ENCODE results near the gene KIF21B. TPM values are rescaled to one million over a fixed set of nuclear protein-coding genes. Genes with fewer than 3 reads are reported as not detected.

Gene KIF21B

DNA sequence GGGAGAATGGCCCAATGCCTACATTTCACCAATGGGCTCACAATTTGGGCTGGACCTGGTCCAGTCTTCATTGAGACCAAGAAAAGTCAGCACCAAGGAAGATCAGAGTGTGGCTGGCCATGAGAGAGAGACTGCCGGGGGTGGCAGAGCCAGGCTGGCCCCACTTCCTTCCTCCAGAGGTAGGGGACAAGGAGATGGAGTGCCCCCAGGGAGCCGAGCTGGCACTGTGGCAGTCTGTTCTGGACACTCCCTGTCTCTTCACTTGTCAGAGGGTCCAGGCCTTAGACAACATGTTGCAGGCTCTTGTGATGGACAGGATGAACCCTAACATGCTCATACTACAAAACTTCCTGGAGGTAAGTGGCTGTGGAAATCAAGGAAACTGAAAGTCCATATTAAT is 101.1 kb downstream of the KIF21B start:
- peaks cover 0 to 41% of the 10 kb centered on the region in 2 experiments for H3K27me3 ChIP-seq (ENCODE audit: control insufficient read depth in 1 of 2, insufficient read depth in 1 of 2, low read length in 2 of 2)
- WGBS: 83% methylated on average over 2 of the region's 2 CpGs
- DNase-seq: no peak
- no peak overlapping the region for H3K4me2 ChIP-seq (ENCODE audit: low read length, poor library complexity, severe bottlenecking)
- no peak overlapping the region for H3K23ac ChIP-seq (ENCODE audit: low read length in 2 of 2)
- H3K4me3 ChIP-seq (ENCODE audit: insufficient read depth in 1 of 2, low read depth in 1 of 2, low read length in 2 of 2): no peak overlapping the region
- H2AFZ ChIP-seq (ENCODE audit: low read depth, low read length): no peak overlapping the region
- H4K91ac ChIP-seq (ENCODE audit: low read length): no peak overlapping the region
- no peak overlapping the region for H3K18ac ChIP-seq (ENCODE audit: low read depth in 1 of 2, low read length in 2 of 2)
- H3K36me3 ChIP-seq (ENCODE audit: control insufficient read depth in 1 of 2, insufficient read depth in 2 of 2, low read depth in 1 of 2, low read length in 2 of 2): no peaks in the 10 kb centered on the region
- H2BK120ac ChIP-seq (ENCODE audit: low read depth, low read length): no peak overlapping the region
- H2BK5ac ChIP-seq (ENCODE audit: low read depth, low read length, poor library complexity, severe bottlenecking): no peak overlapping the region
- H3K79me1 ChIP-seq (replicated peaks; ENCODE audit: low read length, poor library complexity, severe bottlenecking): no peaks in the 10 kb centered on the region
- no peak overlapping the region for H2BK15ac ChIP-seq (ENCODE audit: low read depth, poor library complexity, severe bottlenecking)
- no peak overlapping the region for H3K9ac ChIP-seq (ENCODE audit: low read length)
- no peak overlapping the region for H3K14ac ChIP-seq (ENCODE audit: low read length in 2 of 2)
- no peak overlapping the region for H4K8ac ChIP-seq (ENCODE audit: low read length)
- no peak overlapping the region for H3K27ac ChIP-seq (ENCODE audit: low read length, poor library complexity, severe bottlenecking)
- no peaks in the 10 kb centered on the region for H3K4me1 ChIP-seq (ENCODE audit: control insufficient read depth, insufficient read depth, low read depth, low read length)
- H3K9me3 ChIP-seq (ENCODE audit: control insufficient read depth, low read length): no peaks in the 10 kb centered on the region
- H2BK12ac ChIP-seq (ENCODE audit: low read length in 2 of 2): no peak overlapping the region
- no peak overlapping the region for H2AK5ac ChIP-seq (ENCODE audit: low read length, severe bottlenecking)
- H3K4ac ChIP-seq (ENCODE audit: low read depth in 1 of 2, low read length in 2 of 2): no peak overlapping the region

DNA sequence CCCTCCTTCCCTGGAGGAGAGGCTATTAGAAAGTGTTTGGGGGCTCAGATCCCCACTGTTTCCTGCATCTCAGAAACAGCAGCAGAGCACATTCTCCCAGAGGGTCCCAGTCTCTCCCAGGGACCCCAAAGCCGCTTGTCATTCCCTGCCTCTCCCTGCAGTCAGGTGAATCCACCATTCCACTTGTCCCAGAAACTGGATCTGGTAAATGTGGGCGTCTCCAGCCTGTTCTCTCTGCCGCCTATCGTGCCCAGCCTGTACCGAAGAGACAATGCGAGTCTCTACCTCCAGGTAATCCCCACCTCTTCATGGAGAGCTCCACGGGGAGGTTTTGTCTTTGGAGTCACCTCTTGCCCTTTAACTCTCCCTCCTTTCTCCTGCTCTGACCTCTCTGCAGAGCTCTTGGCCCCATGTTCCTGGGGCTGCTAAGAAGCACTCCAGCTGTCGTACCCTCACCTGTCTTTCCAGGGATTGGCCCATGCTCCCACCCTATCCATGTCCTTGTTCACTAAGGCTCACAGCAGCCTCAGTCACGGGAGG is 101.9 kb downstream of the KIF21B start:
- H3K4ac ChIP-seq (ENCODE audit: low read depth in 1 of 2, low read length in 2 of 2): no peak overlapping the region
- no peaks in the 10 kb centered on the region for H3K79me1 ChIP-seq (replicated peaks; ENCODE audit: low read length, poor library complexity, severe bottlenecking)
- no peak overlapping the region for H4K8ac ChIP-seq (ENCODE audit: low read length)
- no peak overlapping the region for H3K23ac ChIP-seq (ENCODE audit: low read length in 2 of 2)
- H3K27ac ChIP-seq (ENCODE audit: low read length, poor library complexity, severe bottlenecking): no peak overlapping the region
- no peak overlapping the region for H3K4me2 ChIP-seq (ENCODE audit: low read length, poor library complexity, severe bottlenecking)
- no peak overlapping the region for H2BK5ac ChIP-seq (ENCODE audit: low read depth, low read length, poor library complexity, severe bottlenecking)
- peaks cover 0 to 47% of the 10 kb centered on the region in 2 experiments for H3K27me3 ChIP-seq (ENCODE audit: control insufficient read depth in 1 of 2, insufficient read depth in 1 of 2, low read length in 2 of 2)
- no peak overlapping the region for H3K14ac ChIP-seq (ENCODE audit: low read length in 2 of 2)
- H3K9me3 ChIP-seq (ENCODE audit: control insufficient read depth, low read length): no peaks in the 10 kb centered on the region
- H2AFZ ChIP-seq (ENCODE audit: low read depth, low read length): no peak overlapping the region
- H3K4me3 ChIP-seq (ENCODE audit: insufficient read depth in 1 of 2, low read depth in 1 of 2, low read length in 2 of 2): no peak overlapping the region
- DNase-seq: no peak
- no peak overlapping the region for H2AK5ac ChIP-seq (ENCODE audit: low read length, severe bottlenecking)
- no peak overlapping the region for H3K18ac ChIP-seq (ENCODE audit: low read depth in 1 of 2, low read length in 2 of 2)
- no peak overlapping the region for H2BK120ac ChIP-seq (ENCODE audit: low read depth, low read length)
- no peaks in the 10 kb centered on the region for H3K36me3 ChIP-seq (ENCODE audit: control insufficient read depth in 1 of 2, insufficient read depth in 2 of 2, low read depth in 1 of 2, low read length in 2 of 2)
- no peak overlapping the region for H2BK12ac ChIP-seq (ENCODE audit: low read length in 2 of 2)
- H4K91ac ChIP-seq (ENCODE audit: low read length): no peak overlapping the region
- no peaks in the 10 kb centered on the region for H3K4me1 ChIP-seq (ENCODE audit: control insufficient read depth, insufficient read depth, low read depth, low read length)
- WGBS: 88% methylated on average over 9 of the region's 9 CpGs
- H3K9ac ChIP-seq (ENCODE audit: low read length): no peak overlapping the region
- no peak overlapping the region for H2BK15ac ChIP-seq (ENCODE audit: low read depth, poor library complexity, severe bottlenecking)

Small RNA genes lying within 50 kb of the gene (small RNA-seq; reads per million reads assigned to genes)
- not detected for gene RNU6-704P (ENCODE audit: low read depth)
